PC-3 (cell line): ENCODE measurements around the gene SLC47A1. TPM values are rescaled to one million over a fixed set of nuclear protein-coding genes. Genes with fewer than 3 reads are reported as not detected.

ENCODE experiments used
- ATAC-seq: fragments of 200-7000 bp; cut with Tn5 transposase; 2 replicates; pipeline ENCODE4 v1.9.1; 2020; ENCODE audit warnings: mild to moderate bottlenecking, moderate library complexity
- BruUV-seq: library from RNA; stranded (reverse); fragments of 400-500 nt; replicated peaks from 2 replicates; lab custom pipeline; 2021; lab: Mats Ljungman, UMichigan
- CTCF ChIA-PET: fragments of 300-600 bp; sonication (Branson Sonifier 250); formaldehyde crosslinking; loops from one replicate; lab custom pipeline; 2022; ENCODE audit warnings: antibody characterized with exemption; lab: Charles Lee
- POLR2A ChIA-PET: fragments of 300-600 bp; sonication (Branson Sonifier 250); formaldehyde crosslinking; loops from one replicate; lab custom pipeline; 2022; ENCODE audit warnings: antibody characterized with exemption; ENCODE audit not compliant: unreplicated experiment; lab: Charles Lee
- DNase-seq: peaks from one replicate; pipeline ENCODE4 v3.0.0-alpha.2; 2015
- H2AFZ ChIP-seq: fragments of 300-600 bp; sonication (generic); 2 replicates; pipeline ENCODE4 v1.6.0; 2016; ENCODE audit warnings: antibody characterized with exemption, low read length
- H3F3A ChIP-seq: fragments of 300-600 bp; sonication (generic); one replicate; pipeline ENCODE4 v1.6.0; 2017; ENCODE audit warnings: antibody characterized with exemption, low read length, control low read depth, mild to moderate bottlenecking; ENCODE audit not compliant: unreplicated experiment
- H3K27ac ChIP-seq: fragments of 300-600 bp; sonication (generic); 2 replicates; pipeline ENCODE4 v1.5.1; 2016; ENCODE audit warnings: mild to moderate bottlenecking, low read length
- H3K27me3 ChIP-seq: fragments of 300-600 bp; sonication (generic); 2 replicates; pipeline ENCODE4 v1.6.1; 2016; ENCODE audit warnings: low read length, mixed read lengths
- H3K36me3 ChIP-seq: fragments of 300-600 bp; sonication (generic); 2 replicates; pipeline ENCODE4 v1.6.1; 2016; ENCODE audit warnings: low read depth, mixed run types, low read length, mixed read lengths
- H3K4me1 ChIP-seq: fragments of 300-600 bp; sonication (generic); 2 replicates; pipeline ENCODE4 v1.5.1; 2016; ENCODE audit warnings: low read length; ENCODE audit not compliant: insufficient read depth
- H3K4me2 ChIP-seq: fragments of 300-600 bp; sonication (generic); 2 replicates; pipeline ENCODE4 v1.6.0; 2016; ENCODE audit warnings: low read length
- H3K4me3 ChIP-seq: fragments of 300-600 bp; sonication (generic); 2 replicates; pipeline ENCODE4 v1.5.1; 2016; ENCODE audit warnings: mild to moderate bottlenecking, low read length, mixed read lengths
- H3K79me2 ChIP-seq: fragments of 300-600 bp; sonication (generic); 2 replicates; pipeline ENCODE4 v1.6.1; 2017; ENCODE audit warnings: low read length, mixed read lengths
- H3K9ac ChIP-seq: fragments of 300-600 bp; sonication (generic); 2 replicates; pipeline ENCODE4 v1.6.0; 2016; ENCODE audit warnings: mild to moderate bottlenecking, low read length
- H3K9me2 ChIP-seq: fragments of 300-600 bp; sonication (generic); replicated peaks from 2 replicates; pipeline ENCODE4 v1.6.1; 2016; ENCODE audit warnings: mixed run types, low read length, mixed read lengths
- H3K9me3 ChIP-seq: fragments of 300-600 bp; sonication (generic); 2 replicates; pipeline ENCODE4 v1.6.1; 2016; ENCODE audit warnings: low read length, mixed read lengths
- H4K20me1 ChIP-seq: fragments of 300-600 bp; sonication (generic); 2 replicates; pipeline ENCODE4 v1.6.1; 2016; ENCODE audit warnings: low read length, mixed read lengths
- EZH2 ChIP-seq: fragments of 300-600 bp; sonication (generic); IDR thresholded peaks from one replicate; pipeline ENCODE4 v1.6.1; 2017; ENCODE audit warnings: antibody characterized with exemption, mild to moderate bottlenecking, low read length; ENCODE audit not compliant: unreplicated experiment
- EZH2phosphoT487 ChIP-seq: fragments of 300-600 bp; sonication (generic); IDR thresholded peaks from 2 replicates; pipeline ENCODE4 v1.6.1; 2018; ENCODE audit warnings: mild to moderate bottlenecking, antibody characterized with exemption, low read length, borderline replicate concordance
- intact Hi-C: fragments of 100-400 bp; cut with micrococcal nuclease; formaldehyde crosslinking; loops from 2 replicates; pipeline ENCODE4 v1.9.0; 2023
- total RNA-seq: library from RNA; depleted of rRNA; stranded (reverse); fragments of >200 nt; gene quantifications from 2 replicates; pipeline ENCODE4 v1.2.3, GENCODE V29; 2014
- TF ChIP-seq, protein P1 (sequence below): fragments of 300-600 bp; sonication (generic); conservative IDR thresholded peaks from 2 replicates; pipeline ENCODE4 v1.5.1; 2017; ENCODE audit warnings: antibody characterized with exemption, low read depth, mild to moderate bottlenecking, low read length

The SLC47A1 gene
- total RNA-seq, 1 experiment from 2014 or later = 0.15 TPM

DNA sequence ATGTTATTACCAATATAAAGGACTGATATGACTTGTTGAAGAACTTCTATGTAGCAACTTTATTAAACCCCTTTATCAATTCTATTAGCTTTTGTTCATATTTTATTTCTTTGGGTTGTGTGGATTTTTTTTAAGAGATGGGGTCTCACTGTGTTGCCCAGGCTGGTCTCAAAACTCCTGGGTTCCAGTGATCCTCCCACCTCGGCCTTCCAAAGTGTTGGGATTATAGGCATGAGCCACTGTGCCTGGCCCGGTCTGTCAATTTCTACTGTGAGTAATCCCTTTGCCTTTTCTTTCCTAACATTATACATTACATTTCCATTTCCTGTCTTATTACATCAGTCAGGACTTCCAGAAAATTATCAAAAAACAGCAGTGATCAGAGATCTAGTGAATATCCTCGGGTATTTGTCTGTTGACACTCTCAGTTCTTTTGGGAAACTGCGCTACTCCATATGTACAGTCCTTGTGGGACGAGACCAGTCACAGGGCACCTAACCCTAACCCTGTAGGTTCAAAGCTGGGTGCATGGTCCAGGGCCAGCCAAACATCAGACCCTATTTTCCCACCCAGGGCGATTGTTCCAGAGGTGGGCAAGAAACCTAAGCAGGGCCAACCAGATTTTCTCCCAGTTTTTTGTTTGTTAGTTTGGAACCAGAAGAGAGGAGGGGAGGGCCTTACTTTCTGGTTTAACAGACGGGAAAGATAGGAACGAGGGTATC lies 1.7 kb upstream of the SLC47A1 start:
- Histone ChIP-seq H3K4me2 (no peak overlapping the region), H3K4me3 (no peak overlapping the region), H3K27ac (no peak overlapping the region), H3K79me2 (no peaks in the 10 kb centered on the region), H3K36me3 (no peaks in the 10 kb centered on the region), H3F3A (no peaks in the 10 kb centered on the region), H3K4me1 (no peaks in the 10 kb centered on the region), H2AFZ (no peak overlapping the region), H3K9ac (no peak overlapping the region), H3K9me3 (no peaks in the 10 kb centered on the region), H3K9me2 (no peaks in the 10 kb centered on the region), H4K20me1 (no peaks in the 10 kb centered on the region), H3K27me3 (peaks cover 21% of the 10 kb centered on the region)
- ATAC-seq = no peak
- intact Hi-C loops = no loop called here
- ChIA-PET CTCF (interaction anchor here (0.7 kb wide), 1 partner anchor 224 kb away, joined by 3 read pairs; no protein-coding TSS in a partner anchor), POLR2A (no interaction called here)
- no TSS peak for BruUV-seq
- DNase-seq = no peak
- TF ChIP-seq, protein P1, sequence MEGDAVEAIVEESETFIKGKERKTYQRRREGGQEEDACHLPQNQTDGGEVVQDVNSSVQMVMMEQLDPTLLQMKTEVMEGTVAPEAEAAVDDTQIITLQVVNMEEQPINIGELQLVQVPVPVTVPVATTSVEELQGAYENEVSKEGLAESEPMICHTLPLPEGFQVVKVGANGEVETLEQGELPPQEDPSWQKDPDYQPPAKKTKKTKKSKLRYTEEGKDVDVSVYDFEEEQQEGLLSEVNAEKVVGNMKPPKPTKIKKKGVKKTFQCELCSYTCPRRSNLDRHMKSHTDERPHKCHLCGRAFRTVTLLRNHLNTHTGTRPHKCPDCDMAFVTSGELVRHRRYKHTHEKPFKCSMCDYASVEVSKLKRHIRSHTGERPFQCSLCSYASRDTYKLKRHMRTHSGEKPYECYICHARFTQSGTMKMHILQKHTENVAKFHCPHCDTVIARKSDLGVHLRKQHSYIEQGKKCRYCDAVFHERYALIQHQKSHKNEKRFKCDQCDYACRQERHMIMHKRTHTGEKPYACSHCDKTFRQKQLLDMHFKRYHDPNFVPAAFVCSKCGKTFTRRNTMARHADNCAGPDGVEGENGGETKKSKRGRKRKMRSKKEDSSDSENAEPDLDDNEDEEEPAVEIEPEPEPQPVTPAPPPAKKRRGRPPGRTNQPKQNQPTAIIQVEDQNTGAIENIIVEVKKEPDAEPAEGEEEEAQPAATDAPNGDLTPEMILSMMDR = no peak
- no peak for TF ChIP-seq EZH2phosphoT487

DNA sequence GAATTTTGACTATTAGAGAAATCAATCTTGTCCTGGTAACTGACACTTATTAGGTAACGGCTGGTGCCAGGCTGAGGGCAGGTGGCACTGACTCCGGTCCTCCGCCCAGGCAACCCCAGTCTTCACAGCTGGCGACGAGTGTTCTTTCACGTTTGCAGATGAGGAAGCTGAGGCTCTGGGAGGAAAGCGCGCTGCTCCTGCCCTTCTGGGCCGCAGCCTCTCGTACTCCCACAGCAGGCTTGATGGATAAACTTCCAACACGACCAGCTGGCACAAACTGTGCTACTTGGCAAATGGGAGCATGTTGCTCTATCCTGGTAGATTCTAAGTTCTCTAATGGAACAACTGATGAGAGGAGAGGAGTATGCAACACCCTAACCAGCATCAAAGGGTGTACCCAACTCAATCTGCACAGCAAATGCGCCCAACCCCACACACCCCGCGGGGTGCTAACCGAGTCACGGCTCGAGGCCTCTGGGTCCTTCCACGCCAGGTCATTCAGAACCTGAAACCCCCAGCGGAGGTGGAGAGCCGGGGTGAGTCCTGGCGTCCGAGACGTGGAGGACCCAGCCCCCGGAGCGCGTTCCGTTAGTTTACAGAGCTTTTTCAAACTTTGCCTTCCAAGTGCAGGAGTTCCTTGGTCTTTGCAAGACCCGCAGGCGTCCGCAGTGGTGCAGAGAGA lies 477 bp upstream of the SLC47A1 start:
- ChIA-PET POLR2A (no interaction called here), CTCF (interaction anchor here (0.5 kb wide), 1 partner anchor 139 kb away, joined by 3 read pairs; no protein-coding TSS in a partner anchor)
- no TSS peak for BruUV-seq
- no peak overlapping the region for H3K27ac ChIP-seq
- H3F3A ChIP-seq = no peaks in the 10 kb centered on the region
- H3K9ac ChIP-seq = no peak overlapping the region
- no peaks in the 10 kb centered on the region for H3K9me3 ChIP-seq
- DNase-seq (no peak), ATAC-seq (no peak)
- H2AFZ ChIP-seq = no peak overlapping the region
- no peaks in the 10 kb centered on the region for H4K20me1 ChIP-seq
- no peak overlapping the region for H3K4me2 ChIP-seq
- H3K36me3 ChIP-seq = no peaks in the 10 kb centered on the region
- intact Hi-C loops = no loop called here
- H3K79me2 ChIP-seq = no peaks in the 10 kb centered on the region
- no peak overlapping the region for H3K4me3 ChIP-seq
- peaks cover 21% of the 10 kb centered on the region for H3K27me3 ChIP-seq
- TF ChIP-seq, protein P1 = no peak
- TF ChIP-seq EZH2phosphoT487 (no peak), EZH2 (no peak)
- no peaks in the 10 kb centered on the region for H3K4me1 ChIP-seq
- no peaks in the 10 kb centered on the region for H3K9me2 ChIP-seq
